Endometrium (tissue), 2 donors: ENCODE measurements around the gene DNAJC5G.

Source experiments
- FAIRE-seq: peaks from 2 replicates; lab custom pipeline; 2012; peaks lifted over from hg19 to GRCh38; lab: Jason Lieb, UNC
- donor health status: control.
- donor health status: control.

The DNAJC5G gene

DNA sequence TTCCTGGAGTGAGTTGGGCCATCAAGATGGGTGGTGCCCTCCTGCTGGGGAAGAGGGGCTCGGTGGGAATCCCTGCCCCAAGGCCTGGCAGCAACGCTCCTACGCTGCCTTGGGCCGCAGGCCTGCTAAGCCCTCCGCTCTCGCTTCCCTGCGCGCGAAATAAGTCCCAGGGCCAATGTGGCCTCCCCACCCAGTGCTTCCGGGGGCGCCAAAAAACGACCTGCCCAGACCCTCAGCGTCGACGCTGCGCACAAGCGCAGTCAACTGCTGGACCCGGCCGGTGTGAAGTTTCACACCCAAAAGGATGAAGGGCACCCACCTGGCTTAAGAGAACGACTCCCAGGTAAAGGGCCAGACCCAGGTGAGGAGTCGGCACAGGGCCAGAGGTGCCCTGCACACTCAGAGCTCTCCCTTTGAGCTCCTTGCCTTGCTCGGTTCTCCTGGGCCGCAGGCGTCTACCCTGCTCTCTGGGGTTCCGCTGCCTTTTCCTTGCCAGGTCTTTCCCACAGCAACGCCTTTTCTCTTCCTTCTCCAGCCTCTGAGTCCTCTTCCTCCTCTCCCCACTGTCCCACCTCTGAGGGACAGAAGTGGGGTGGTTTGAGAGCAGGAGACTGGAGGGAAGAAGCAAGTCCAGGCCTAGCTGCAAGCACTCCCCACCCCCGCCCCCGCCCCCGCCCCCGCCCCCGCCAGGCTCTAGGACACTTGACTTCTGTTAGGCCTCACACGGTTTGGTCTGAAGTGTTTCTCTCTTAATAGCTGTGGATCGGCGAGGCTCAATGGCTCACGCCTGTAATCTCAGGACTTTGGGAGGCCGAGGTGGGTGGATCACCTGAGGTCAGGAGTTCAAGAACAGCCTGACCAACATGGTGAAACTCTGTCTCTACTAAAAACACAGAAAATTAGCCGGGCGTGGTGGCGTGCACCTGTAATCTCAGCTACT lies at the start of gene DNAJC5G:
DNAJC5G (plus strand) TSS at position 223 of the 940 bp plus-strand sequence. CDS start 1,296 bp downstream, outside the sequence.
- FAIRE-seq: no peak

DNA sequence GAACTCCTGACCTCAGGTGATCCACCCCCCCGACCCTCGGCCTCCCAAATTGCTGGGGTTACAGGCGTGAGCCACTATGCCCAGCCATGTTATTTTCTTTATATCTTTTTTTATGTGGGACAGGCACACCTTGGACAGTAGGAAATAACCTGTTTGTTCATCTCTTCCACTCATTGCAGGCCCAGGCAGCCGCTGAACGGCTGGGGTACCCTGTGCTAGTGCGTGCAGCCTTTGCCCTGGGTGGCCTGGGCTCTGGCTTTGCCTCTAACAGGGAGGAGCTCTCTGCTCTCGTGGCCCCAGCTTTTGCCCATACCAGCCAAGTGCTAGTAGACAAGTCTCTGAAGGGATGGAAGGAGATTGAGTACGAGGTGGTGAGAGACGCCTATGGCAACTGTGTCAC lies 49.7 kb upstream of the DNAJC5G start:
- FAIRE-seq: no peak

- FAIRE-seq: no peak
These were observed 47.7 kb upstream of the DNAJC5G start for GRCh38 chr2:27227501-27227900.

- no peak for FAIRE-seq
These were observed 43.3 kb upstream of the DNAJC5G start for GRCh38 chr2:27231921-27232320.

- FAIRE-seq: no peak
These were observed 41.9 kb upstream of the DNAJC5G start for GRCh38 chr2:27233341-27233740.

- FAIRE-seq: no peak
These were observed 39.1 kb upstream of the DNAJC5G start for GRCh38 chr2:27236136-27236535.

- no peak for FAIRE-seq
These were observed 38.6 kb upstream of the DNAJC5G start for GRCh38 chr2:27236626-27237025.

DNA sequence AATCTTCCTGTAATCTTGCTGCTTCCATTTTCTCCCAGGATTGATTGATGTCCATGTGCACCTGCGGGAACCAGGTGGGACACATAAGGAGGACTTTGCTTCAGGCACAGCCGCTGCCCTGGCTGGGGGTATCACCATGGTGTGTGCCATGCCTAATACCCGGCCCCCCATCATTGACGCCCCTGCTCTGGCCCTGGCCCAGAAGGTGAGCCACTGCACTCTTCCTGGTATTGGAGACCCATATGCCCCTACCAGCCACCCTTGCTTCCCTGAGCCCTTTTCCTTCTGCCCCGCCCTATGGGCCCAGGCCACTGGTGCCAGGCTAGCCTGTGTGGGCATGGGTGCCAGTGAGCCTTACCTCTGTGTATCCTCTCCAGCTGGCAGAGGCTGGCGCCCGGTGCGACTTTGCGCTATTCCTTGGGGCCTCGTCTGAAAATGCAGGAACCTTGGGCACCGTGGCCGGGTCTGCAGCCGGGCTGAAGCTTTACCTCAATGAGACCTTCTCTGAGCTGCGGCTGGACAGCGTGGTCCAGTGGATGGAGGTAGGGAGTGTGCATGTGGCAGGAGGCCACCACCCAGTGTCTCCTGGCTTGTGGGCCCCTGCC lies 37.8 kb upstream of the DNAJC5G start:
- no peak for FAIRE-seq

DNA sequence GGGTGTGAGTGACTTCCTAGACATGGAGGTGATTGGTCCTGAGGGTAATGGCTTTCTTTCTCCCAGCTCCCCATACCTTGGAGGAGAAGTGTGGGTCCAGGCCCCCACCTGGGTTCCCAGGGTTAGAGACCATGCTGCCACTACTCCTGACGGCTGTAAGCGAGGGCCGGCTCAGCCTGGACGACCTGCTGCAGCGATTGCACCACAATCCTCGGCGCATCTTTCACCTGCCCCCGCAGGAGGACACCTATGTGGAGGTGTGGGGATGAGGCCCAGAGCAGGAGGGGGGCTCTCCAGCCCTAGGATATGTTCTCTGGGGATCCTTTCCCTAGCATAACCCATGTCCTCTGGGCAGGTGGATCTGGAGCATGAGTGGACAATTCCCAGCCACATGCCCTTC lies 36.3 kb upstream of the DNAJC5G start:
- no peak for FAIRE-seq

GRCh38 chr2:27240406-27240805 lies 34.8 kb upstream of the DNAJC5G start:
- no peak for FAIRE-seq

GRCh38 chr2:27241761-27242613 lies 33.2 kb upstream of the DNAJC5G start:
- FAIRE-seq: no peak

DNA sequence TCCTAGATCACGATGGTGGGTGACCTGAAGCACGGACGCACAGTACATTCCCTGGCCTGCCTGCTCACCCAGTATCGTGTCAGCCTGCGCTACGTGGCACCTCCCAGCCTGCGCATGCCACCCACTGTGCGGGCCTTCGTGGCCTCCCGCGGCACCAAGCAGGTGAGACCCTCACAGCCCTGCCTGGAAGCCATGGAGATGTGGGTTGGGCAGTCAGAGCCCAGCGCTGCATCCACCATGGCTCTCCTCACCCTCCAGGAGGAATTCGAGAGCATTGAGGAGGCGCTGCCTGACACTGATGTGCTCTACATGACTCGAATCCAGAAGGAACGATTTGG lies 32.6 kb upstream of the DNAJC5G start:
- FAIRE-seq: no peak

GRCh38 chr2:27243391-27244130 lies 31.7 kb upstream of the DNAJC5G start:
- no peak for FAIRE-seq

- FAIRE-seq: no peak
These were observed 30.1 kb upstream of the DNAJC5G start for GRCh38 chr2:27245116-27245515.

DNA sequence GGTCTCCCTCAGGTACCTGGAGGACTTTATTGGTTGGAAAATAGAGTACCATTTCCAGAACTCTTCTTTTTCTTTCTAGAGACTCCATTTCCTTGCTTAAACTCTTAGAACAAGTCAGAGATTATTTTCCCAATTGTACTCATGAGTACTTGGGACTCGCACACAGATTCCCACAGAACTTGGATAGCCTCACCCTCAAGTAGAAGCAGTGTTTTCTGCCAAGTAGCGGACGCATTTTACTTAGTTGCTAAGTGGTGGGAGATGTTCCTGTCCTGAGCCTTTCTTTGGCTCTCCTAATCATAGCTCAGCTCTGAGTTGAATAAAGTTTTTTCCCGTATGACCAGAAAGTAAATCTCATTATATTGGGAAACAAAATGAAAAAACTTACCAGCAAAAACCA lies 29.6 kb upstream of the DNAJC5G start:
- FAIRE-seq: no peak

- no peak for FAIRE-seq
These were observed 27.3 kb upstream of the DNAJC5G start for GRCh38 chr2:27247893-27248292.

DNA sequence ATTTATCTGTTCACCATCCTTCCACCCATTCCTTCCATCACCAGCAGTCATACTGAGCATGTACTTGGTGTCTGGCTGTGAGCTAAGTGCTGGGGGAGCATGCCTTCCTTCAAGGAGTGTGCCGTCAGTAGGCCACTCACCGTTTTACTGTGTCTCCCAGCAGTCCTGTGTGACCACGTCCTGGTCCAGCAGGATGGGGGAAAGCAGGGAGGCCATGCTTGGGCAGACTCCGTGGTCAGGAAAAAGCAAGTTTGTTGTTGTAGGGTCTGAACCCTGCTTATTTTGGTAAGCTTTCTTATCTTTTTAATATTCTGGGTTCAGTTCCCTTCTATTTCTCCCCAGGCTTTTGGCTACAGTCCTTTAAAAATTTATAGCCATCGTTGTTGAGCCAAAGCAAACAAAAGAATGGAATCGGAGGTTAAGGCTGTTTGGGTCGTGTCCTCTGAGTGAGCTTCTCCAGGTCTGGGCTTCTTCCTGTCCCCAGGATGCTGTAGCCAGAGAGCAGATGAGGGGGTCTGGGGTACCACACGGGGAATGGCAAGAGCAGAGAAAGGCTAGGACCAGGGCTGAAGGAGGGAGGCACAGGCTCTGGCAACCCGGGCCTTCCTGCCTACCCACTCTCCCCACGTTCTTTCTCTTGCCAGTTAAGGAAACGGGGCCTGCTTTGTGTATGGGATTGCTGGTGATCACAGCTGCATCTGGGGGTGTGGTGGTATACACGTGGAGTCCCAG lies 25.9 kb upstream of the DNAJC5G start:
- no peak for FAIRE-seq

GRCh38 chr2:27249891-27250651 lies 25.2 kb upstream of the DNAJC5G start:
- no peak for FAIRE-seq

GRCh38 chr2:27250652-27251379 lies 24.4 kb upstream of the DNAJC5G start:
- FAIRE-seq: no peak

DNA sequence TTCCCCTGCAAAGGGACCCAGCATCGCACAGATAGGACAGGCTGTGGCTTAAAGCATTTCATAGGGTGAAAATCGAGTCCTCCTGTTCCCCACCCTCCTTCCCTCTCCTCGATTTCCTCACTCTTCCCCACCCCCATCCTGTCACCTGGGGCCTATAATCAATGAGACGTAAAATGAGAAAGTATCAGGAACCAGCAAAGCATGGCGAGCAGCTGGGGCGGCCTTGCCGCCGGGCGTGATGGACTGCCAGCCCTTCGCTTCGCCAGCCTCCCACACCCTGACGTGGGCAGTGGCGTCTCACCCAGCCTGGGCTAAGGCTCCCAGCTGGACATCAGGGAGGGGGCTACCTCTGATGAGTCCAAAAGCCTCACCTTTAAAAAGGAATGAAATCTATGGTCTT lies 23.5 kb upstream of the DNAJC5G start:
- no peak for FAIRE-seq
